H1 (cell line): Measurements from ENCODE around the gene MYO1D. TPM values are rescaled to one million over a fixed set of nuclear protein-coding genes. Genes with fewer than 3 reads are reported as not detected.

ENCODE experiments used
- CTCF ChIA-PET: fragments of 300-600 bp; sonication (Branson Sonifier 250); formaldehyde crosslinking; loops from one replicate; lab custom pipeline; 2021; ENCODE audit not compliant: partially characterized antibody; lab: Charles Lee
- POLR2A ChIA-PET: fragments of 300-600 bp; sonication (Branson Sonifier 250); formaldehyde crosslinking; loops from one replicate; lab custom pipeline; 2021; ENCODE audit warnings: inconsistent platforms; ENCODE audit not compliant: partially characterized antibody; lab: Charles Lee
- DNase-seq, 2 experiments: peaks; one replicate each; pipeline versions ENCODE4 v3.0.0 to v3.0.0-alpha.2; 2010 to 2022; ENCODE audit warnings: low spot score in 2 of 2, low read depth in 1 of 2, mixed read lengths in 1 of 2
- FAIRE-seq: peaks from 2 replicates; lab custom pipeline; 2011; peaks lifted over from hg19 to GRCh38; lab: Jason Lieb, UNC
- H2AFZ ChIP-seq: 2 replicates; pipeline ENCODE4 v1.8.1; 2012; ENCODE audit warnings: low read length, inconsistent platforms
- H2AK5ac ChIP-seq: 2 replicates; pipeline ENCODE4 v1.6.1; 2013; ENCODE audit warnings: low read depth, low read length
- H2BK120ac ChIP-seq: replicated peaks from 2 replicates; pipeline ENCODE3; 2013; ENCODE audit warnings: low read depth, low read length, inconsistent platforms
- H2BK12ac ChIP-seq: 2 replicates; pipeline ENCODE4 v1.6.1; 2013; ENCODE audit warnings: low read depth, low read length
- H2BK15ac ChIP-seq: 2 replicates; pipeline ENCODE4 v1.6.1; 2013; ENCODE audit warnings: low read length
- H2BK20ac ChIP-seq: 2 replicates; pipeline ENCODE4 v1.6.1; 2013; ENCODE audit warnings: low read length
- H2BK5ac ChIP-seq: 2 replicates; pipeline ENCODE4 v1.6.1; 2013; ENCODE audit warnings: low read depth, low read length
- H3K14ac ChIP-seq: 2 replicates; pipeline ENCODE4 v1.6.1; 2013; ENCODE audit warnings: inconsistent platforms; ENCODE audit not compliant: insufficient read length
- H3K18ac ChIP-seq: 2 replicates; pipeline ENCODE4 v1.6.1; 2013; ENCODE audit warnings: low read length; ENCODE audit errors: extremely low read depth
- H3K23ac ChIP-seq: 2 replicates; pipeline ENCODE4 v1.6.1; 2013; ENCODE audit warnings: inconsistent platforms; ENCODE audit not compliant: insufficient read length
- H3K23me2 ChIP-seq: 2 replicates; pipeline ENCODE4 v1.6.1; 2013; ENCODE audit warnings: low read depth, low read length
- H3K27ac ChIP-seq: 2 replicates; pipeline ENCODE4 v1.6.1; 2011; ENCODE audit warnings: low read depth, low read length, inconsistent platforms
- H3K27me3 ChIP-seq, 4 experiments: replicated peaks in 1 of 4; 1 replicate in 1 of 4; 2 replicates in 3 of 4; pipeline versions ENCODE4 v1.6.1 to v1.8.1; 2011 to 2013; ENCODE audit warnings: low read length in 3 of 4, mild to moderate bottlenecking in 3 of 4, inconsistent platforms in 2 of 4, mixed read lengths in 2 of 4, moderate library complexity in 1 of 4; ENCODE audit not compliant: control insufficient read depth in 3 of 4, insufficient read depth in 3 of 4; ENCODE audit errors: extremely low read depth in 1 of 4
- H3K36me3 ChIP-seq, 4 experiments: 2 replicates each; pipeline versions ENCODE4 v1.6.1 to v1.8.1; 2011 to 2013; ENCODE audit warnings: mild to moderate bottlenecking in 4 of 4, low read length in 3 of 4, moderate library complexity in 2 of 4, control low read depth in 1 of 4, inconsistent platforms in 1 of 4; ENCODE audit not compliant: insufficient read depth in 4 of 4, control insufficient read depth in 2 of 4
- H3K4ac ChIP-seq: replicated peaks from 2 replicates; pipeline ENCODE3; 2013; ENCODE audit warnings: low read length, low read depth, mixed read lengths, inconsistent platforms; ENCODE audit not compliant: insufficient read length
- H3K4me1 ChIP-seq, 4 experiments: replicated peaks in 1 of 4; 1 replicate in 1 of 4; 2 replicates in 3 of 4; pipeline versions ENCODE4 v1.6.1 to v1.8.1; 2011 to 2013; ENCODE audit warnings: low read length in 3 of 4, inconsistent platforms in 2 of 4, mixed read lengths in 1 of 4; ENCODE audit not compliant: insufficient read depth in 4 of 4, control insufficient read depth in 3 of 4
- H3K4me2 ChIP-seq, 2 experiments: 2 replicates each; pipeline versions ENCODE4 v1.6.1 to v1.8.1; 2011 to 2013; ENCODE audit warnings: low read depth in 2 of 2, low read length in 2 of 2, control low read depth in 1 of 2, inconsistent platforms in 1 of 2, mild to moderate bottlenecking in 1 of 2; ENCODE audit not compliant: insufficient read depth in 1 of 2
- H3K4me3 ChIP-seq, 4 experiments: fragments of 200-600, 300-600 bp in 1 of 4; sonication (generic), shearing (Covaris generic), sonication (Bioruptor Twin) in 1 of 4; 2 replicates each; pipeline versions ENCODE4 v1.5.1 to v1.8.1; 2011 to 2016; ENCODE audit warnings: low read length in 4 of 4, low read depth in 3 of 4, control low read depth in 2 of 4, inconsistent platforms in 2 of 4, mild to moderate bottlenecking in 2 of 4, mixed read lengths in 1 of 4, moderate library complexity in 1 of 4; ENCODE audit not compliant: insufficient read depth in 2 of 4; ENCODE audit errors: extremely low read depth in 1 of 4
- H3K56ac ChIP-seq: replicated peaks from 2 replicates; pipeline ENCODE3; 2013; ENCODE audit warnings: low read depth, mild to moderate bottlenecking, mixed read lengths, low read length, inconsistent platforms; ENCODE audit not compliant: insufficient read length
- H3K79me1 ChIP-seq: 2 replicates; pipeline ENCODE4 v1.6.1; 2013; ENCODE audit warnings: low read depth, low read length, control low read depth
- H3K79me2 ChIP-seq, 2 experiments: 2 replicates each; pipeline versions ENCODE4 v1.6.1 to v1.8.1; 2012 to 2013; ENCODE audit warnings: low read length in 2 of 2, mild to moderate bottlenecking in 2 of 2, inconsistent platforms in 1 of 2; ENCODE audit not compliant: insufficient read depth in 2 of 2, control insufficient read depth in 1 of 2
- H3K9ac ChIP-seq, 4 experiments: replicated peaks in 1 of 4; 1 replicate in 1 of 4; 2 replicates in 3 of 4; pipeline versions ENCODE4 v1.6.1 to v1.8.1; 2011 to 2013; ENCODE audit warnings: low read depth in 3 of 4, low read length in 3 of 4, control low read depth in 2 of 4, mild to moderate bottlenecking in 2 of 4, moderate library complexity in 2 of 4, inconsistent platforms in 1 of 4; ENCODE audit errors: extremely low read depth in 1 of 4
- H3K9me3 ChIP-seq, 2 experiments: 2 replicates each; pipeline versions ENCODE4 v1.6.1 to v1.8.1; 2012 to 2013; ENCODE audit warnings: mild to moderate bottlenecking in 2 of 2, moderate library complexity in 2 of 2, control low read depth in 1 of 2, inconsistent platforms in 1 of 2, low read depth in 1 of 2, low read length in 1 of 2, mixed read lengths in 1 of 2; ENCODE audit not compliant: insufficient read depth in 2 of 2
- H4K20me1 ChIP-seq, 2 experiments: replicated peaks in 1 of 2; 2 replicates each; pipeline versions ENCODE3 to v1.8.1; 2011 to 2013; ENCODE audit warnings: inconsistent platforms in 2 of 2, low read length in 2 of 2, mild to moderate bottlenecking in 1 of 2; ENCODE audit not compliant: insufficient read depth in 2 of 2, control insufficient read depth in 1 of 2
- H4K5ac ChIP-seq: 2 replicates; pipeline ENCODE4 v1.6.1; 2013; ENCODE audit warnings: low read length, low read depth, mixed read lengths, inconsistent platforms; ENCODE audit not compliant: insufficient read length
- H4K8ac ChIP-seq: 2 replicates; pipeline ENCODE4 v1.8.0; 2013; ENCODE audit warnings: mild to moderate bottlenecking, moderate library complexity, low read length, inconsistent platforms; ENCODE audit not compliant: insufficient read depth; ENCODE audit errors: extremely low read depth
- H4K91ac ChIP-seq: replicated peaks from 2 replicates; pipeline ENCODE3; 2013; ENCODE audit warnings: low read length, mixed read lengths, inconsistent platforms; ENCODE audit not compliant: insufficient read length
- CEBPB ChIP-seq: IDR thresholded peaks from 2 replicates; pipeline ENCODE4 v1.6.1; 2012; ENCODE audit warnings: low read depth, low read length
- CTBP2 ChIP-seq: IDR thresholded peaks from 2 replicates; pipeline ENCODE4 v1.7.0; 2011; ENCODE audit warnings: borderline replicate concordance, mild to moderate bottlenecking, moderate library complexity, mixed read lengths, low read length; ENCODE audit not compliant: insufficient read depth, insufficient read length
- EZH2 ChIP-seq: fragments of 200-600 bp; sonication (generic); IDR thresholded peaks from 2 replicates; pipeline ENCODE4 v1.7.1; 2012; ENCODE audit warnings: low read depth, mild to moderate bottlenecking, moderate library complexity, low read length, inconsistent platforms; ENCODE audit not compliant: severe bottlenecking
- HDAC2 ChIP-seq, 2 experiments: fragments of 300-600 bp in 1 of 2; sonication (generic) in 1 of 2; IDR thresholded peaks; 2 replicates each; pipeline ENCODE4 v1.6.1; 2011 to 2012; ENCODE audit warnings: low read depth in 2 of 2, low read length in 2 of 2, mild to moderate bottlenecking in 2 of 2, moderate library complexity in 2 of 2, borderline replicate concordance in 1 of 2, inconsistent platforms in 1 of 2
- JUN ChIP-seq: IDR thresholded peaks from 2 replicates; pipeline ENCODE4 v1.6.1; 2011; ENCODE audit warnings: low read depth, mild to moderate bottlenecking, improper control_type of control experiment, low read length
- POLR2A ChIP-seq, 2 experiments: IDR thresholded peaks; 1 replicate in 1 of 2; 2 replicates in 1 of 2; pipeline ENCODE4 v1.6.1; 2011; ENCODE audit warnings: low read depth in 2 of 2, low read length in 2 of 2, mild to moderate bottlenecking in 2 of 2; ENCODE audit errors: control extremely low read depth in 1 of 2
- SIRT6 ChIP-seq: IDR thresholded peaks from one replicate; pipeline ENCODE4 v1.7.1; 2012; ENCODE audit warnings: low read length, inconsistent platforms
- SRF ChIP-seq: IDR thresholded peaks from 2 replicates; pipeline ENCODE4 v1.6.1; 2011; ENCODE audit warnings: mild to moderate bottlenecking, low read depth, low read length, moderate library complexity
- WGBS, 2 experiments: shearing (Covaris generic) in 1 of 2; methylation state at CpG; one replicate each; pipeline versions ENCODE4 v1.1.6 to v1.1.7; 2013 to 2015; ENCODE audit warnings: low lambda C conversion rate in 2 of 2, mixed read lengths in 2 of 2, inconsistent platforms in 1 of 2, low coverage in 1 of 2, missing lambda C conversion rate in 1 of 2; ENCODE audit not compliant: insufficient replicate concordance in 2 of 2, insufficient coverage in 1 of 2, insufficient read length in 1 of 2; ENCODE audit errors: extremely low coverage in 1 of 2, missing lambda C conversion rate in 1 of 2; 5-methylcytosine and 5-hydroxymethylcytosine counted together
- polyA plus RNA-seq, 7 experiments: library from polyadenylated mRNA; depleted of rRNA in 3 of 7; stranded (reverse) in 5 of 7; unstranded in 2 of 7; fragments of >200 nt in 5 of 7; fragments of 200-250 nt in 2 of 7; gene quantifications; 1 replicate in 5 of 7; 2 replicates in 1 of 7; 4 replicates in 1 of 7; pipeline versions ENCODE4 v1.2.1 to v1.2.3, GENCODE V29; 2011 to 2013; ENCODE audit warnings: missing spikeins in 2 of 7, mixed read lengths in 2 of 7
- total RNA-seq: library from RNA; stranded (reverse); fragmentation: NEBNext Ultra II Directional; extraction: Animal tissue kit (Norgen Biotek cat#: 25700); gene quantifications from 2 replicates; pipeline ENCODE4 v1.2.1, GENCODE V29; 2021
- TF ChIP-seq, protein P1 (sequence below): IDR thresholded peaks from 2 replicates; pipeline ENCODE4 v1.6.1; 2012; ENCODE audit warnings: inconsistent platforms
- TF ChIP-seq, protein P2 (sequence below): IDR thresholded peaks from 2 replicates; pipeline ENCODE4 v1.6.1; 2012; ENCODE audit warnings: low read length, inconsistent platforms

The MYO1D gene
- total and polyA plus RNA-seq, 2 of the 8 experiments (the other 6 are each of a cell fraction or from before 2014, with no cell fraction given): 6.5 to 25.4 TPM

- Histone ChIP-seq H3K23ac (no peak overlapping the region), H3K27me3 (no peaks in the 10 kb centered on the region), H3K14ac (no peak overlapping the region), H3K4ac (no peak overlapping the region), H3K4me2 (no peak overlapping the region), H3K79me1 (no peaks in the 10 kb centered on the region), H3K56ac (no peak overlapping the region), H2BK120ac (no peak overlapping the region), H3K36me3 (no peaks in the 10 kb centered on the region), H4K91ac (no peak overlapping the region), H2BK12ac (no peak overlapping the region), H3K18ac (no peak overlapping the region), H3K27ac (no peak overlapping the region), H4K5ac (no peak overlapping the region), H3K4me3 (no peak overlapping the region), H3K9me3 (no peaks in the 10 kb centered on the region), H3K23me2 (no peaks in the 10 kb centered on the region; the same call in 1 of the 2 replicates), H3K4me1 (peaks cover 0 to 3% (median 0%) of the 10 kb centered on the region in 4 experiments; a peak in 2 of 7 replicates), H2BK20ac (no peak overlapping the region), H2BK15ac (no peak overlapping the region), H3K9ac (no peak overlapping the region), H3K79me2 (no peaks in the 10 kb centered on the region), H4K8ac (no peak overlapping the region; the same call in 1 of the 2 replicates), H4K20me1 (no peaks in the 10 kb centered on the region), H2BK5ac (no peak overlapping the region), H2AK5ac (no peak overlapping the region), H2AFZ (no peak overlapping the region)
- no peak for FAIRE-seq
- ChIA-PET CTCF (interaction anchor here (0.9 to 2.1 kb wide), 3 partner anchors 23 to 73 kb away, joined by 3 to 7 read pairs (median 6); no protein-coding TSS in a partner anchor), POLR2A (no interaction called here)
- WGBS, 2 experiments: 91% methylated on average over 13 of the region's 13 CpGs; no CpG with 5 or more reads in 1 of the 2 experiments
- DNase-seq: no peak
- TF ChIP-seq SIRT6: no peak
- TF ChIP-seq SRF: no peak
- TF ChIP-seq, protein P1, sequence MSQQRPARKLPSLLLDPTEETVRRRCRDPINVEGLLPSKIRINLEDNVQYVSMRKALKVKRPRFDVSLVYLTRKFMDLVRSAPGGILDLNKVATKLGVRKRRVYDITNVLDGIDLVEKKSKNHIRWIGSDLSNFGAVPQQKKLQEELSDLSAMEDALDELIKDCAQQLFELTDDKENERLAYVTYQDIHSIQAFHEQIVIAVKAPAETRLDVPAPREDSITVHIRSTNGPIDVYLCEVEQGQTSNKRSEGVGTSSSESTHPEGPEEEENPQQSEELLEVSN: no peak
- TF ChIP-seq CTBP2: no peak
- TF ChIP-seq HDAC2 (IDR thresholded peaks at IDR 0.05; ENCODE audit: borderline replicate concordance in 1 of 2, low read depth in 2 of 2, low read length in 2 of 2): no peak
- no peak for TF ChIP-seq CEBPB
- no peak for TF ChIP-seq EZH2
- TF ChIP-seq, protein P2, sequence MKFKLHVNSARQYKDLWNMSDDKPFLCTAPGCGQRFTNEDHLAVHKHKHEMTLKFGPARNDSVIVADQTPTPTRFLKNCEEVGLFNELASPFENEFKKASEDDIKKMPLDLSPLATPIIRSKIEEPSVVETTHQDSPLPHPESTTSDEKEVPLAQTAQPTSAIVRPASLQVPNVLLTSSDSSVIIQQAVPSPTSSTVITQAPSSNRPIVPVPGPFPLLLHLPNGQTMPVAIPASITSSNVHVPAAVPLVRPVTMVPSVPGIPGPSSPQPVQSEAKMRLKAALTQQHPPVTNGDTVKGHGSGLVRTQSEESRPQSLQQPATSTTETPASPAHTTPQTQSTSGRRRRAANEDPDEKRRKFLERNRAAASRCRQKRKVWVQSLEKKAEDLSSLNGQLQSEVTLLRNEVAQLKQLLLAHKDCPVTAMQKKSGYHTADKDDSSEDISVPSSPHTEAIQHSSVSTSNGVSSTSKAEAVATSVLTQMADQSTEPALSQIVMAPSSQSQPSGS: no peak
- no peak for TF ChIP-seq POLR2A (IDR thresholded peaks at IDR 0.05; ENCODE audit: control extremely low read depth in 1 of 2, low read depth in 2 of 2, low read length in 2 of 2)
- TF ChIP-seq JUN: no peak
Measured at GRCh38 chr17:32731556-32732295, 145.2 kb downstream of the MYO1D start.
